Thoracic aorta (tissue), 2 donors: Measurements from ENCODE around the gene ATP6V1G3. TPM values are rescaled to one million over a fixed set of nuclear protein-coding genes. Genes with fewer than 3 reads are reported as not detected.

Experiments used
- ATAC-seq: fragments of 150-250 bp; one replicate; pipeline ENCODE4 v1.8.0; 2017; ENCODE audit warnings: low read depth; ENCODE audit not compliant: insufficient number of reproducible peaks, low FRiP score
- DNase-seq: peaks from one replicate; pipeline ENCODE4 v3.0.0-alpha.2; 2020; ENCODE audit warnings: low spot score
- H3K27ac ChIP-seq, 2 donors: fragments of 200-600 bp; sonication (generic); 1 replicate in 1 of 2; 2 replicates in 1 of 2; pipeline ENCODE4 v1.5.1; 2016; ENCODE audit warnings: mild to moderate bottlenecking in 2 of 2, moderate library complexity in 2 of 2
- H3K27me3 ChIP-seq: fragments of 200-600 bp; sonication (generic); replicated peaks from 2 replicates; pipeline ENCODE4 v1.6.0; 2016; ENCODE audit warnings: mild to moderate bottlenecking; ENCODE audit not compliant: insufficient read depth
- H3K36me3 ChIP-seq: fragments of 200-600 bp; sonication (generic); one replicate; pipeline ENCODE4 v1.5.1; 2016
- H3K4me1 ChIP-seq, 2 donors: fragments of 200-600 bp; sonication (generic); 1 replicate in 1 of 2; 2 replicates in 1 of 2; pipeline versions ENCODE4 v1.5.1 to v1.6.0; 2016; ENCODE audit warnings: low read depth in 2 of 2, mild to moderate bottlenecking in 1 of 2; ENCODE audit not compliant: control insufficient read depth in 1 of 2
- H3K4me3 ChIP-seq: fragments of 200-600 bp; sonication (generic); 2 replicates; pipeline ENCODE4 v1.5.1; 2016; ENCODE audit warnings: mild to moderate bottlenecking
- H3K9me3 ChIP-seq: fragments of 200-600 bp; sonication (generic); 2 replicates; pipeline ENCODE4 v1.5.1; 2016
- CTCF ChIP-seq: fragments of 200-600 bp; sonication (generic); IDR thresholded peaks from one replicate; pipeline ENCODE4 v1.5.1; 2019; ENCODE audit warnings: antibody characterized with exemption
- total RNA-seq, 2 donors: library from RNA; depleted of rRNA; stranded (reverse); fragments of >200 nt; gene quantifications; one replicate each; pipeline versions ENCODE4 v1.1.0 to v1.2.3, GENCODE V29; 2016

Gene ATP6V1G3
- total RNA-seq, 2 donors from 2014 or later: not detected

- no peak for TF ChIP-seq CTCF
- Histone ChIP-seq H3K4me1 (no peaks in the 10 kb centered on the region), H3K4me3 (no peak overlapping the region), H3K9me3 (no peaks in the 10 kb centered on the region), H3K27ac (no peak overlapping the region), H3K27me3 (no peaks in the 10 kb centered on the region), H3K36me3 (no peaks in the 10 kb centered on the region)
- DNase-seq: no peak
- ATAC-seq: no peak
Observed at GRCh38 chr1:198520524-198521254, 19.8 kb downstream of the ATP6V1G3 start.

- Histone ChIP-seq H3K9me3 (no peaks in the 10 kb centered on the region), H3K36me3 (no peaks in the 10 kb centered on the region), H3K4me3 (no peak overlapping the region), H3K4me1 (no peaks in the 10 kb centered on the region), H3K27ac (no peak overlapping the region), H3K27me3 (no peaks in the 10 kb centered on the region)
- no peak for ATAC-seq
- DNase-seq: no peak
- no peak for TF ChIP-seq CTCF
Observed at GRCh38 chr1:198519639-198520501, 20.6 kb downstream of the ATP6V1G3 start.

- Histone ChIP-seq H3K4me1 (no peaks in the 10 kb centered on the region), H3K27ac (no peak overlapping the region), H3K9me3 (no peaks in the 10 kb centered on the region), H3K27me3 (no peaks in the 10 kb centered on the region), H3K36me3 (no peaks in the 10 kb centered on the region), H3K4me3 (no peak overlapping the region)
- ATAC-seq (no peak), DNase-seq (no peak)
- no peak for TF ChIP-seq CTCF
Observed at GRCh38 chr1:198517623-198518199, 22.8 kb downstream of the ATP6V1G3 start.

GRCh38 chr1:198500096-198500495 is 40.4 kb downstream of the ATP6V1G3 start:
- no peak overlapping the region for H3K4me3 ChIP-seq
- H3K27me3 ChIP-seq: no peaks in the 10 kb centered on the region
- TF ChIP-seq CTCF: no peak
- no peak overlapping the region for H3K27ac ChIP-seq
- DNase-seq: no peak
- ATAC-seq: no peak
- no peaks in the 10 kb centered on the region for H3K4me1 ChIP-seq
- H3K9me3 ChIP-seq: peaks cover 4% of the 10 kb centered on the region
- H3K36me3 ChIP-seq: no peaks in the 10 kb centered on the region

GRCh38 chr1:198499588-198499987 is 40.9 kb downstream of the ATP6V1G3 start:
- ATAC-seq: no peak
- H3K36me3 ChIP-seq: no peaks in the 10 kb centered on the region

More at GRCh38 chr1:198499588-198499987, 40.9 kb downstream of the ATP6V1G3 start:
- H3K27ac ChIP-seq: no peak overlapping the region
- DNase-seq: no peak
- TF ChIP-seq CTCF: no peak
- no peaks in the 10 kb centered on the region for H3K27me3 ChIP-seq
- peaks cover 4% of the 10 kb centered on the region for H3K9me3 ChIP-seq
- H3K4me1 ChIP-seq: no peaks in the 10 kb centered on the region
- no peak overlapping the region for H3K4me3 ChIP-seq
